Transverse colon (tissue), 4 donors: ENCODE data around the gene TTLL5. TPM values are rescaled to one million over a fixed set of nuclear protein-coding genes. Genes with fewer than 3 reads are reported as not detected.

Experiments
- DNase-seq: peaks from one replicate; pipeline ENCODE4 v3.0.0-alpha.2; 2019
- H3K27ac ChIP-seq, 4 donors: fragments of 200-600 bp; sonication (generic); 2 replicates each; pipeline ENCODE4 v1.5.1; 2016 to 2018; ENCODE audit warnings: inconsistent platforms in 4 of 4
- H3K27me3 ChIP-seq: fragments of 200-600 bp; sonication (generic); 2 replicates; pipeline ENCODE4 v1.5.1; 2017; ENCODE audit warnings: inconsistent platforms
- H3K36me3 ChIP-seq, 4 donors: fragments of 200-600 bp; sonication (generic); 2 replicates each; pipeline ENCODE4 v1.5.1; 2017 to 2019; ENCODE audit warnings: inconsistent platforms in 4 of 4
- H3K4me1 ChIP-seq, 4 donors: fragments of 200-600 bp; sonication (generic); 2 replicates each; pipeline ENCODE4 v1.5.1; 2017 to 2020; ENCODE audit warnings: inconsistent platforms in 4 of 4
- H3K4me3 ChIP-seq, 4 donors: fragments of 200-600 bp; sonication (generic); 1 replicate in 1 of 4; 2 replicates in 3 of 4; pipeline versions ENCODE4 v1.5.1 to v1.6.1; 2017 to 2019; ENCODE audit warnings: inconsistent platforms in 4 of 4
- H3K9me3 ChIP-seq, 2 donors: fragments of 200-600 bp; sonication (generic); 2 replicates each; pipeline ENCODE4 v1.5.1; 2017 to 2019; ENCODE audit warnings: inconsistent platforms in 2 of 2
- CTCF ChIP-seq, 5 experiments: fragments of 200-600 bp in 3 of 5; fragments of 450-650 bp in 2 of 5; sonication (generic) in 3 of 5; IDR thresholded peaks; 1 replicate in 2 of 5; 2 replicates in 3 of 5; pipeline ENCODE4 v1.5.1; 2016 to 2017; ENCODE audit warnings: antibody characterized with exemption in 5 of 5, inconsistent platforms in 3 of 5, mild to moderate bottlenecking in 2 of 5, moderate library complexity in 1 of 5
- EP300 ChIP-seq: sonication (generic); formaldehyde crosslinking; IDR thresholded peaks from one replicate; pipeline ENCODE4 v1.6.1; 2017; ENCODE audit warnings: antibody characterized with exemption, low read depth
- POLR2A ChIP-seq: fragments of 450-650 bp; IDR thresholded peaks from one replicate; pipeline ENCODE4 v1.6.1; 2016; ENCODE audit warnings: antibody characterized with exemption, mild to moderate bottlenecking, moderate library complexity
- POLR2AphosphoS5 ChIP-seq, 3 donors: sonication (generic); formaldehyde crosslinking; IDR thresholded peaks; one replicate each; pipeline ENCODE4 v1.6.1; 2016; ENCODE audit warnings: antibody characterized with exemption in 3 of 3
- WGBS, 2 donors: methylation state at CpG; one replicate each; pipeline ENCODE4 v1.1.5; 2018; ENCODE audit warnings: low coverage in 1 of 2; 5-methylcytosine and 5-hydroxymethylcytosine counted together
- in situ Hi-C, 4 donors: fragments of 200-750 bp; cut with MboI; loops; one replicate each; pipeline versions ENCODE4 v1.15.0 to v1.15.1; 2017; ENCODE audit warnings: low sequenced_read_pairs in 3 of 4, low pct_ligation_motif_present in 1 of 4, low pct_unique_long_range_greater_than_20kb in 1 of 4
- intact Hi-C: fragments of 100-400 bp; cut with DNase I; formaldehyde crosslinking; loops from one replicate; pipeline ENCODE4 v1.15.1; 2023; ENCODE audit warnings: low total_unique reads
- total RNA-seq, 4 donors: library from RNA; depleted of rRNA; stranded (reverse); fragments of >200 nt; gene quantifications; one replicate each; pipeline ENCODE4 v1.1.0, GENCODE V29; 2016

The TTLL5 gene
- total RNA-seq, 4 donors from 2014 or later = 16.1 to 264 (median 40.8) TPM

GRCh38 chr14:75751296-75751695, 90.2 kb downstream of the TTLL5 start:
- no peak for TF ChIP-seq POLR2A
- no peak for TF ChIP-seq EP300
- no peak for TF ChIP-seq POLR2AphosphoS5 (IDR thresholded peaks at IDR 0.05)
- TF ChIP-seq CTCF (IDR thresholded peaks at IDR 0.05) = no peak
- Histone ChIP-seq H3K4me3 (no peak overlapping the region), H3K36me3 (peaks cover 0 to 17% (median 0%) of the 10 kb centered on the region in 4 donors), H3K4me1 (no peaks in the 10 kb centered on the region), H3K9me3 (no peaks in the 10 kb centered on the region), H3K27ac (no peak overlapping the region), H3K27me3 (no peaks in the 10 kb centered on the region)
- intact Hi-C loops (loop anchor here (10.0 kb wide), 1 partner anchor 1654 kb away; no protein-coding TSS in a partner anchor), in situ Hi-C loops (no loop called here)
- WGBS, 2 donors = 95 to 96% methylated on average over 5 of the region's 5 CpGs
- no peak for DNase-seq

GRCh38 chr14:75752086-75752485, 91.0 kb downstream of the TTLL5 start:
- TF ChIP-seq POLR2A (no peak), POLR2AphosphoS5 (IDR thresholded peaks at IDR 0.05) (no peak), CTCF (IDR thresholded peaks at IDR 0.05) (no peak), EP300 (no peak)
- H3K4me1 ChIP-seq = no peaks in the 10 kb centered on the region
- H3K27me3 ChIP-seq = no peaks in the 10 kb centered on the region
- 89 to 96% methylated on average over 2 to 3 of the region's 3 CpGs for WGBS, 2 donors
- H3K9me3 ChIP-seq = no peaks in the 10 kb centered on the region
- in situ Hi-C loops = no loop called here
- peaks cover 0 to 11% (median 0%) of the 10 kb centered on the region in 4 donors for H3K36me3 ChIP-seq
- intact Hi-C loops = loop anchor here (10.0 kb wide), 1 partner anchor 1653 kb away; no protein-coding TSS in a partner anchor
- no peak for DNase-seq
- no peak overlapping the region for H3K4me3 ChIP-seq
- no peak overlapping the region for H3K27ac ChIP-seq

- intact Hi-C loops = loop anchor here (10.0 kb wide), 1 partner anchor 1652 kb away; no protein-coding TSS in a partner anchor
Observed at GRCh38 chr14:75752907-75753594, 92.0 kb downstream of the TTLL5 start.

More at GRCh38 chr14:75752907-75753594, 92.0 kb downstream of the TTLL5 start:
- Histone ChIP-seq H3K9me3 (no peaks in the 10 kb centered on the region), H3K4me1 (no peaks in the 10 kb centered on the region), H3K27ac (no peak overlapping the region), H3K27me3 (no peaks in the 10 kb centered on the region), H3K4me3 (no peak overlapping the region), H3K36me3 (peaks cover 0 to 10% (median 0%) of the 10 kb centered on the region in 4 donors)
- no peak for TF ChIP-seq POLR2A
- TF ChIP-seq POLR2AphosphoS5 (IDR thresholded peaks at IDR 0.05) = no peak
- TF ChIP-seq EP300 = no peak
- no peak for TF ChIP-seq CTCF (IDR thresholded peaks at IDR 0.05)
- 85 to 92% methylated on average over 4 of the region's 4 CpGs for WGBS, 2 donors
- DNase-seq = no peak
- in situ Hi-C loops = no loop called here
